ENCODE results near the gene MAP3K15.
"Not testable (repeated sequence)": the region's sequence is repeated elsewhere in the genome, so short reads cannot be mapped to it uniquely, and the experiment has no call there.

GRCh38 chrX:19468383-19468782 lies 46.9 kb downstream of the MAP3K15 start:
- not testable (repeated sequence) for TF ChIP-seq POLR2A, CTCF (IDR thresholded peaks at IDR 0.05)
